HG03066 (cell line): ENCODE data around the gene TEX22.

Experiments used
- ATAC-seq: cut with Tn5 transposase; IDR thresholded peaks from one replicate; pipeline ENCODE4 v1.9.1; 2021; ENCODE audit warnings: low read depth; ENCODE audit not compliant: unreplicated experiment

The TEX22 gene

GRCh38 chr14:105452963-105453362, 54.6 kb downstream of the TEX22 start:
- no peak for ATAC-seq

- no peak for ATAC-seq
Measured at GRCh38 chr14:105453847-105454246, 55.5 kb downstream of the TEX22 start.

DNA sequence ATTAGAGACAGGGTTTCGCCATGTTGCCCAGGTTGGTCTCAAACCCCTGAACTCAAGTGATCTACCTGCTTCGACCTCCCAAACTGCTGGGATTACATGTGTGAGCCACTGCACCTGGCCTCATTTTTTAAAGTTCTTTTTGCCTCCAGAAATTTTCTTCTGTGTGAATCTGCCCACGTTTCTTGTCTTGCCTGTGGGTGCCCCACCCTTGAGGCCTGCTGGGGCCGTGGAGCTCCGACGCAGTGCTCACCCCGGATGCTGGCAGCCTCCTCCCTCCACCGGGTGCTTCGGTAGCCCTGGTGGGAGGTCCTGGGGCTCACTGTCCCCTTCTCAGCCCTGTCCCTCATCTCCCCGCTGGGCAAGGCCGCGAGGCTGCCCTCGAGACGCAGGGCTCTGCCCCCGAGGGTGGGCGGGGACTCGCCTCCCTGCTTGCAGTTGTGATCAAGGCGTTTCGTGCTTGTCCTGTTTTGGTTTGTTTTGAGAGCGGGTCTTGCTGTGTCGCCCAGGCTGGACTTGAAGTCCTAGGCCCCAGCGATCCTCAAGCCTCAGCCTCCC, 56.8 kb downstream of the TEX22 start:
- no peak for ATAC-seq

DNA sequence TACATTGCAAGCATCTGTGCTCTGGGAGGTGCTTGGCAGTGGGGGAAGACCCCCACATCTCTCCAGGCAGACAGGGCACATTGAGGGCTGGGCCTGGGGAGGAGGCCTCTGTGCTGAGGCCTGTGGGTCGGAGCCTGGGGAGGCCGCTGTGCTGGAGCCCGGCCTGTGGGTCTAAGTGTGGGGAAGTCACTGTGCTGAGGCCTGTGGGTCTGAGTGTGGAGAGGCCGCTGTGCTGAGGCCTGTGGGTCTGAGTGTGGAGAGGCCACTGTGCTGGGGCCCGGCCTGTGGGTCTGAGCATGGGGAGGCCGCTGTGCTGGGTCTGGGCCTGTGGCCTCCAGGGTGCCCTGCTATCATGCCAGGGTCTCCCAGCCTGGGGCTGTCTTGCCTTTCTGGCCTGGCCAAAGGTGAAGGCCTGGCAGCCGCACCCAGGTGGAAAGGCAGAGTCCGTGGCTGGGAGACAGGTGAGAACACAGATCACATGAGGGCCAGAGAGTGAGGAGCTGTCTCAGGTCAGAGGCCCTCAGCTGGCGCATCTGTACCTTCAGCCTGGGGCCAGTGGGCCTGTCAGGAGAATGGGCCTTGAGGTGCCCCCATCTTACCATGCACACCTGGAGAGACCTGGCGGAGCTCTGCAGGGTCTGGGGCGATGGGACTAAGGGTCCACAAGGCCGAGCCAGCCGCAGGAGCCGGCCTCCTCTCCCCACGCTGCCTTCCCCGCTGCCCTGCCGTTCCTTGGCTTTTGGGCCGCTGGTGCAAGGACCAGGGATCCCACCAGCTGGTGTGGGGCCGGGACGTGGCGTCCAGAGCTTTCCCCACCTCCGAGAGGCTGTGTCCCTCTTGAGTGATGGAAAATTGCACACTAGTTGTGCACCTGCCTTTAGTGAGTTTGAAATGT, 57.7 kb downstream of the TEX22 start:
- no peak for ATAC-seq

GRCh38 chr14:105456736-105457617, 58.6 kb downstream of the TEX22 start:
- no peak for ATAC-seq

DNA sequence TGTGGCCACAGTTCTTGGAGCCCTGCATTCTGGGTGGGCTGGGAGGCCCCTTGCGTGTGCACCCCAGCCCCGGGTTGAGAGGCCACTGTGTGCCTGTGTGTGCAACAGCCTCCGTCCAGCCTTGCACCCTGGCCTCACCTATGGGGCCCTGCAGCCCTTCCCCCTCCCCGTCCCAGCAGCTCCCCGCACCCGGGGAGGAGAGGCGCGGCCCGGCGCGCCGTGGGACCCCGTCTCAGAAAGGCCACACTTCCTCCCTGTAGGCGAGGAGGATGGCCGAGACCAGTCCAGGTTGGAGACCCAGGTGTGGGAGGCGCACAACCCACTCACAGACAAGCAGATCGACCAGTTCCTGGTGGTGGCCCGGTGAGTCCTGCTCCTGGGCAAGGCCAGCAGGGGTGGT, 59.7 kb downstream of the TEX22 start:
- no peak for ATAC-seq

GRCh38 chr14:105458571-105458970, 60.2 kb downstream of the TEX22 start:
- ATAC-seq, result no peak

DNA sequence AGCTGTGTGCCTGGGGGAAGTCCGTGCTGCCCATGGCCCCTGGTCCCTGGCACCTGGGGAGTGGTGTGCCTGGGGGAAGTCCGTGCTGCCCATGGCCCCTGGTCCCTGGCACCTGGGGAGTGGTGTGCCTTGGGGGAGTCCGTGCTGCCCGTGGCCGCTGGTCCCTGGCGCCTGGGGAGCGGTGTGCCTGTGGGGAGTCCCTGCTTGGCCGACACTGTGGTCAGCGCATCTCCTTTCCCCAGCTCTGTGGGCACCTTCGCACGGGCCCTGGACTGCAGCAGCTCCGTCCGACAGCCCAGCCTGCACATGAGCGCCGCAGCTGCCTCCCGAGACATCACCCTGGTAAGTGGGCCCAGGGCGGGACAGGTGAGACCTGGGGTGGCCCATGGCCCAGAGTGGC, 61.8 kb downstream of the TEX22 start:
- ATAC-seq, result no peak

DNA sequence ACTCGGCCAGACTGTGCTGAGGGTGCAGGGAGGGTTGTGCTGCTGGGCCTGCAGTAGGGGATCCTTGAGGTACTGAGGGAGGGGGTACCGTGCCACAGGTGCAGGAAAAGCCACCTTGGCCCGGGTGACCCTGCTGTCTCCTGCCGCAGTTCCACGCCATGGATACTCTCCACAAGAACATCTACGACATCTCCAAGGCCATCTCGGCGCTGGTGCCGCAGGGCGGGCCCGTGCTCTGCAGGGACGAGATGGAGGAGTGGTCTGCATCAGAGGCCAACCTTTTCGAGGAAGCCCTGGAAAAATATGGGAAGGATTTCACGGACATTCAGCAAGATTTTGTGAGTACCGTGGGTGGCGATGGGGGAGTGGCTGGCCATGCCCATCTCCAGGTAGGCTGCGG, 62.3 kb downstream of the TEX22 start:
- ATAC-seq, result no peak

GRCh38 chr14:105461903-105462302, 63.6 kb downstream of the TEX22 start:
- no peak for ATAC-seq
